Sciatic nerve (tissue), 2 donors: ENCODE measurements around the gene B3GLCT. TPM values are rescaled to one million over a fixed set of nuclear protein-coding genes. Genes with fewer than 3 reads are reported as not detected.

Experiments used
- ATAC-seq: fragments of 200-7000 bp; cut with Tn5 transposase; one replicate; pipeline ENCODE4 v1.9.1; 2020; ENCODE audit warnings: mild to moderate bottlenecking, moderate library complexity
- DNase-seq: peaks from one replicate; pipeline ENCODE4 v3.0.0-alpha.2; 2020; ENCODE audit warnings: low spot score
- intact Hi-C: fragments of 100-400 bp; cut with DNase I; formaldehyde crosslinking; loops from one replicate; pipeline ENCODE4 v1.14.2; 2022
- total RNA-seq: library from RNA; stranded (reverse); fragmentation: NEBNext Ultra II Directional; extraction: Animal tissue kit (Norgen Biotek cat#: 25700); gene quantifications from one replicate; pipeline ENCODE4 v1.2.1, GENCODE V29; 2021
- donor health status: DM: no; HTN: no; CAD: no.
- donor health status: DM: no; HTN: no; CAD: no.

B3GLCT gene
- total RNA-seq, 1 donor from 2014 or later: 5.9 TPM

GRCh38 chr13:31179754-31180153 is 20.0 kb upstream of the B3GLCT start:
- DNase-seq (no peak), ATAC-seq (no peak)
- intact Hi-C loops: no loop called here

- DNase-seq (no peak), ATAC-seq (no peak)
- intact Hi-C loops: no loop called here
These were observed 16.8 kb upstream of the B3GLCT start for GRCh38 chr13:31182987-31183386.

GRCh38 chr13:31184451-31184850 is 15.3 kb upstream of the B3GLCT start:
- no peak for DNase-seq
- intact Hi-C loops: no loop called here
- no peak for ATAC-seq

- no peak for ATAC-seq
- intact Hi-C loops: no loop called here
- no peak for DNase-seq
These were observed 14.7 kb upstream of the B3GLCT start for GRCh38 chr13:31184981-31185645.

- ATAC-seq: no peak
- intact Hi-C loops: no loop called here
These were observed 8.0 kb upstream of the B3GLCT start for GRCh38 chr13:31191748-31192147.

GRCh38 chr13:31192306-31192705 is 7.5 kb upstream of the B3GLCT start:
- intact Hi-C loops: no loop called here
- DNase-seq: no peak
- ATAC-seq: no peak

More at GRCh38 chr13:31191748-31192147, 8.0 kb upstream of the B3GLCT start:
- no peak for DNase-seq

GRCh38 chr13:31195616-31196015 is 4.2 kb upstream of the B3GLCT start:
- intact Hi-C loops: no loop called here
- DNase-seq (no peak), ATAC-seq (no peak)

- DNase-seq (no peak), ATAC-seq (no peak)
- intact Hi-C loops: no loop called here
These were observed 2.8 kb upstream of the B3GLCT start for GRCh38 chr13:31196992-31197391.

- ATAC-seq: no peak
- no peak for DNase-seq
- intact Hi-C loops: no loop called here
These were observed 1.3 kb upstream of the B3GLCT start for GRCh38 chr13:31198519-31198918.

GRCh38 chr13:31199527-31199848 is 287 bp upstream of the B3GLCT start:
- no peak for DNase-seq
- intact Hi-C loops: no loop called here
- no peak for ATAC-seq

- intact Hi-C loops: no loop called here
- ATAC-seq (peak; percentile 56), DNase-seq (peak; percentile 73)
These were observed 829 bp downstream of the B3GLCT start for GRCh38 chr13:31200637-31200971.

GRCh38 chr13:31201341-31202031 is 1.7 kb downstream of the B3GLCT start:
- DNase-seq: no peak
- ATAC-seq: peak; percentile 14
- intact Hi-C loops: no loop called here

GRCh38 chr13:31204592-31204991 is 4.8 kb downstream of the B3GLCT start:
- DNase-seq (no peak), ATAC-seq (no peak)
- intact Hi-C loops: no loop called here

GRCh38 chr13:31207661-31208552 is 8.1 kb downstream of the B3GLCT start:
- DNase-seq (no peak), ATAC-seq (peak; percentile 51)
- intact Hi-C loops: no loop called here

GRCh38 chr13:31208559-31209122 is 8.9 kb downstream of the B3GLCT start:
- ATAC-seq: peak; percentile 21

GRCh38 chr13:31209172-31209840 is 9.5 kb downstream of the B3GLCT start:
- peak; percentile 48 for ATAC-seq
- no peak for DNase-seq
- intact Hi-C loops: no loop called here

More at GRCh38 chr13:31208559-31209122, 8.9 kb downstream of the B3GLCT start:
- DNase-seq: no peak
- intact Hi-C loops: no loop called here

- ATAC-seq: peak; percentile 49
- DNase-seq: no peak
- intact Hi-C loops: no loop called here
These were observed 10.1 kb downstream of the B3GLCT start for GRCh38 chr13:31209841-31210210.

- DNase-seq: no peak
- intact Hi-C loops: no loop called here
- no peak for ATAC-seq
These were observed 14.0 kb downstream of the B3GLCT start for GRCh38 chr13:31213651-31214289.

GRCh38 chr13:31214435-31214834 is 14.7 kb downstream of the B3GLCT start:
- ATAC-seq (no peak), DNase-seq (no peak)
- intact Hi-C loops: no loop called here
